Bronchial epithelial cell (primary cell): ENCODE results near the gene RSBN1L. TPM values are rescaled to one million over a fixed set of nuclear protein-coding genes. Genes with fewer than 3 reads are reported as not detected.

Source experiments
- DNase-seq: peaks from one replicate; pipeline ENCODE4 v3.0.0-alpha.2; 2010; ENCODE audit warnings: low read depth
- FAIRE-seq: peaks from 2 replicates; lab custom pipeline; 2011; peaks lifted over from hg19 to GRCh38; lab: Jason Lieb, UNC
- H3K27me3 ChIP-seq: 2 replicates; pipeline ENCODE4 v1.5.1; 2011; ENCODE audit warnings: low read length; ENCODE audit not compliant: control insufficient read depth, insufficient read depth
- H3K36me3 ChIP-seq: 2 replicates; pipeline ENCODE4 v1.5.1; 2011; ENCODE audit warnings: low read length; ENCODE audit not compliant: control insufficient read depth, insufficient read depth
- H3K4me3 ChIP-seq: 2 replicates; pipeline ENCODE4 v1.5.1; 2011; ENCODE audit warnings: mild to moderate bottlenecking, low read depth, low read length, control low read depth
- CTCF ChIP-seq: IDR thresholded peaks from 2 replicates; pipeline ENCODE4 v1.5.1; 2011; ENCODE audit warnings: mild to moderate bottlenecking, moderate library complexity, low read length, control low read depth, inconsistent platforms; ENCODE audit not compliant: insufficient read depth, severe bottlenecking
- total RNA-seq: library from RNA; depleted of rRNA; stranded (reverse); fragments of >200 nt; gene quantifications from 2 replicates; pipeline ENCODE4 v1.2.1, GENCODE V29; 2014

RSBN1L gene
- total RNA-seq, 1 donor from 2014 or later: 17.9 TPM

DNA sequence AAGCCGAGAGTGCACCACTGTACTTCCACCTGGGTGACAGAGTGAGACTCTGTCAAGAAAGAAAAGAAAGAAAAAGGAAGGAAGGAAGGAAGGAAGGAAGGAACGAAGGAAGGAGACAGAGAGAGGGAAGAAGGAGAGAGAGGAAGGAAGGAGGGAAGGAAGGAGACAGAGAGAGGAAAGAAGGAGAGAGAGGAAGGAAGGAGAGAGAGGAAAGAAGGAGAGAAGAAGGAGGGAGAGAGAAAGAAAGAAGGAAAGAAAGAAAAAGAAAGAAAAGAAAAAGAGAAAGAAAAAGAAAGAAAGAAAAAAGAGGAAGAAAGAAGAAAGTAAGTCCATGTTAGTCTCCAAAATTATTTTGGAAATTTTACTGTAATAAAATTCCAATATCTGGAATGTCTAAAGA lies 33.4 kb upstream of the RSBN1L start:
- FAIRE-seq: no peak
- Histone ChIP-seq H3K4me3 (no peak overlapping the region), H3K36me3 (no peaks in the 10 kb centered on the region), H3K27me3 (no peaks in the 10 kb centered on the region)
- no peak for DNase-seq
- TF ChIP-seq CTCF: no peak

DNA sequence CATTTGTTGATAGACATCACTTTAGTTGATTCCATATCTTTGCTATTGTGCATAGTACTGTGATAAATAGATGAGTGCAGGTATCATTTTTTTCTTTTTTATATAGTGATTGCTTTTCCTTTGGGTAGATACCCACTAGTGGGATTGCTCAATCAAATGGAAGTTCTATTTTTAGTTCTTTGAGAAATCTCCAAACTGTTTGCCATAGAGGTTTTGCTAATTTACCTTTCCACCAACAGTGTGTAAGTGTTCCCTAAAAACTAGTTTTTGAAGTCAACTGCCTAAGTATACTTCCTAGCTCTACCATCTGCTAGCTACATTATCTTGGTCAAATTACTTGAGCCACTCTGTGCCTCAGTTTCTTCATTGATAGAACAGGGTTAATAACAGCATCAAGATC lies 31.5 kb upstream of the RSBN1L start:
- FAIRE-seq: no peak
- H3K36me3 ChIP-seq: no peaks in the 10 kb centered on the region
- no peaks in the 10 kb centered on the region for H3K27me3 ChIP-seq
- TF ChIP-seq CTCF: no peak
- DNase-seq: peak; percentile 36
- no peak overlapping the region for H3K4me3 ChIP-seq

DNA sequence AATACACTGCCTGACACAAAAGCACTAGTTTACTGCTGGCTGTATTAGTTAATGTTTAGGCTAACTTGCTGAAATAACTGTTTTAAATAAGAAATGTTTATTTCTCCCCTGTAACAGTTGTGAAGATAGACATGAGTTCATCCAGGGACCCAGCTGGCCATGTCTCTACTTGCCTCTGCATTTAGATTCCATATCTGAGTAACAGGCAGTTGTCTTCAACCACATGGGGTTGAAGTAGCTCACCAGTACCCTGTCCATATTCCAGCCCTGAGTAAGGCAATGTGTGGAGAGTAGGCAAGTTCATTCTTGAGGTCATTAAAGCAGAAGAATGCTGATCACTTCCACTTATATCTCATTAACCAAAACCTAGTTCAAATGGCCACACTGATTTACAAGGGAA lies 31.1 kb upstream of the RSBN1L start:
- Histone ChIP-seq H3K27me3 (no peaks in the 10 kb centered on the region), H3K4me3 (no peak overlapping the region), H3K36me3 (no peaks in the 10 kb centered on the region)
- FAIRE-seq (no peak), DNase-seq (peak; percentile 93)
- TF ChIP-seq CTCF: no peak

GRCh38 chr7:77667459-77668086 lies 28.7 kb upstream of the RSBN1L start:
- FAIRE-seq (no peak), DNase-seq (no peak)
- no peak for TF ChIP-seq CTCF
- Histone ChIP-seq H3K36me3 (no peaks in the 10 kb centered on the region), H3K27me3 (no peaks in the 10 kb centered on the region), H3K4me3 (no peak overlapping the region)

- TF ChIP-seq CTCF: no peak
- Histone ChIP-seq H3K4me3 (no peak overlapping the region), H3K36me3 (no peaks in the 10 kb centered on the region), H3K27me3 (no peaks in the 10 kb centered on the region)
- FAIRE-seq: no peak
- DNase-seq: peak; percentile 96
Observed at GRCh38 chr7:77674878-77675277, 21.4 kb upstream of the RSBN1L start.

DNA sequence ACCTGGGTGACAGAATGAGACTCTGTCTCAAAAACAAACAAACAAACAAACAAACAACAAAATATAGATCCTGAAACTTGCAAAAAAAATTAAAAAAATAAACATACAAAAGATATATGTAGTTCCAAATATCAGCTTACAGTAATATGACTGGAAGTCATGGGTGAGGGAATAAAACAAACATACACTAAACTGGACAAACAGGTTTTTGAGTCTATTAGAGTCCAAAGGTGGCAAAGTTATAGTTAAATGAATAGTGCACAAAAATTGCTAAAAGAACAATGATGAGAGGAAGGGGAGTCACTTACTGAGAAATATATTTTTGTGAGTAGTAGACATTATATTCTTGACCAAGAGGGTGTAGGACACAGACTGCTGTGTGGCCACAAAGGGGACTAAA lies 16.7 kb upstream of the RSBN1L start:
- no peak for TF ChIP-seq CTCF
- peak; percentile 88 for DNase-seq
- FAIRE-seq: no peak
- Histone ChIP-seq H3K27me3 (no peaks in the 10 kb centered on the region), H3K4me3 (no peak overlapping the region), H3K36me3 (peaks cover 4% of the 10 kb centered on the region)
